NCI-H1092 treated with DMSO at 0.1 percent for 48 hours (cell line): ENCODE results near the gene ARMC7.
"Not testable (repeated sequence)": the region's sequence is repeated elsewhere in the genome, so short reads cannot be mapped to it uniquely, and the experiment has no call there.

Experiments
- DNase-seq: peaks from one replicate; lab custom pipeline; 2025; lab: John Stamatoyannopoulos, UW

Gene ARMC7

DNA sequence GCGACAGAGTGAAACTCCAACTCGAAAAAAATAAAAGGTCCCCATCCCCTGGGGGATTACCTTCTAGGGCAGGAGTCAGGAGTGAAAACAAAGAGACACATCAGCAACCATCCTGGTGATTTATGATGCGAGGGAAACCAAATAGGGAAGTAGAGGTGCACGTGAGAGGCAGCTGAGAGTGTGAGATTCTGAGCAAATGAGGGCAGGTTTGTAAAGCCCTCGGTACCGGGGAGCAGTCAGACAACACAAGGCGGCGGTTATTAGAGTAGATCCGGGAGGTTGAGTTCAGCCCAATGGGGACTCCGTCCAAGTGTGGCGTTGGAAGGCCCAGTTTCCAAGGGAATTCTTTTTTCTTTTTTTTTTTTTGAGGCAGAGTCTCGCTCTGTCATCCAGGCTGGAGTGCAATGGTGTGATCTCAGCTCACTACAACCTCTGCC is 7.4 kb upstream of the ARMC7 start:
- no peak for DNase-seq

DNA sequence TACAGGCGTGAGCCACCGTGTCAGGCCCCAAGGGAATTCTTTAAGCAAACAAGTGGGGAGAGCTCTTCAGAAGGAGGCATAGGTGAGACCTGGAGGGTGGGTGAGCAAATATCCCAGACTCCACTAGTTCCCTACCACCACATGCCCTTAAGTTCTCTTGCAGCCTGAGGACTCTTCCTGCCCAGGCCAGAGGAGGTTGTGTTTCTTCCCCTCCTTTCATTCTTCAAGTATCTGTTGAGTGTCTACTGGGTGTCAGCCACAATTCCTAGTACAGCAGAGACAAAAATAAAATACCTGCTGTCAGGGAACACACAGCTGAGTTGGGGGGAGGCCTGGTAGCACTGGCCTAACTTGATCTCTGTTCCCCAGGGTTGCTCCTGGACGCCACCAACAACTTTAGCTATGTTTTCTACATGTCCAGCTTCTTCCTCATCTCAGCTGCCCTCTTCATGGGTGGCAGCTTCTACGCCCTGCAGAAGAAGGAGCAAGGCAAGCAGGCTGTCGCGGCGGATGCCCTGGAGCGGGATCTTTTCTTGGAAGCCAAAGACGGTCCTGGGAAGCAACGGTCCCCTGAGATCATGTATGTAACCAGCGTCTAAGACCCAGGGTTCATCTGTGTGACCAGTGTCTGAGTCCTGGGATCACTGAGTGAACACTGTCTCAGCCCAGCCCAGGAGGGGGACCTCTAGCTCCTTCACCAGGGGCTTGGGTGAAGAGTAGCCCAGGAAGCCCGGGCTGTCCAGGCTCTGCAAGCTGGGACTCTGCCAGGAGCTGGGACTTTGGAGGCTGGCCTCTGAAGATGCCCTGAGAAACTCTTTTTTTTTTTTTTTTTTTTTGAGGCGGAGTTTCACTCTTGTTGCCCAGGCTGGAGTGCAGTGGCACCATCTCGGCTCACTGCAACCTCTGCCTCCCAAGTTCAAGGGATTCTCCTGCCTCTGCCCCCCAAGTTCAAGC is 5.9 kb upstream of the ARMC7 start:
- no peak for DNase-seq

DNA sequence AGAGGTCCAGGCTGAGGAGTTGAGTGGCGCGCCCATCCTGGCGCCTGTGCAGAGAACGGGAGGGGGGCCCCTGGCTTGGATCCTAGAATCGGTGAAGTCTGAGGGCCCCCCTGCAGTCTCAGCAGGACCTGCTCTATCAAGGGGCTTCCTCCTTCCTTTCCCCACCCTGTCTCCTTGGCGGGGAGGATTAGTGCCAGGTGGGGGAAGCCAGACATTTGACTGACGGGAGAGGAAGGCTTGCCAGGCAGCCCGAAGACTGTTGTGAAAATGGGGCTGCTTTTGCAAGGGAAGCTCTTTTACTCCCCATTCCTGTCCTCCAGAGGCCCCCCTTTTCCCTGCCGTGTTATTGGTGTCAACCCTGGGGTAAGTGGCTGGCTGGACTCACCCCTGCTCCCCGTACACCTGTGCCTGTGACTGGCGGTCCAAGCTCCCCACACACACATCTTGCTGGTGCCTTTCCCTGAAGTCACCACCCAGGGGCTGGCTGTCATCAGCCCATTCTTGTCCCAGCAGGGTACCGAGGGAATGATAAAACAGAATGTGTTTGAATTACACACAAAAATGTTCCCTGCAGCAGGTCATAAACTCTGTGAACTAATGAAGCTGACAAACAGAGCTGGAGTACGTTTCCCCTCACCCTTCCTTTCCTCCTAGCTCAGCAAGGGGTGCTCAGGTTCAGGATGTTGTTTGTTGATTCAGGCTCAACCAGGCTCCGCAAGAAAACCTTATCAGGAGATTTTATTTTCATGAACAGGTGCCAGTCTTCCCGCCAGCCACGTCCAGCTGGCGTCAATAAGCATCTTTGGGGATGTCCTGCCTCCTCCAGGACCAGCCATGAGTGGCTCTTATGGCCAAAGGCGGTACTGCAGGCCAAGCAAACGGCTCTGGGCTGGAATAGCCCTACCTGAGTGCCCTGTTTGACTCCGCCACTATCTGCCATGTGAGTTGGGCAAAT is 4.4 kb upstream of the ARMC7 start:
- DNase-seq = peak; percentile 46

DNA sequence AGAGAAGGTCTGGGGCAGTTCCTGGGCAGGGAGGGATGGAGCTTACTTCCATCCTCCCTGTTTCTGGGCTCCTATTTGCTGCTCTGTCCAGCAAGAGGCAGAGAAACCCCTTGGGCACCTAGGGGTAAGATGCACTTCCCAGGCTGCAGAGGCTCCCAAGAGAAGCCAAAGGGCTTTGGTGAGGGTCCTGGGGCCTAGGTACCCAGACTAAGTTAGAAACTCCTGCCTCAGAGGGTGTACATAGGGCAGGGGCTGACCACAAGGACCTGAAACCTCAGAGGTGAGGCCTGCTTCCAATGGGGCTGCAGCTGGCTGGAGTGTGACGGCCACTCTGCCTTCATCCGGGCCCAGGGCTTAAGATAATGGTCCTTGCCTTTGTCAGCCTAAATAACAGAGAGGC is 1.6 kb upstream of the ARMC7 start:
- DNase-seq = no peak

DNA sequence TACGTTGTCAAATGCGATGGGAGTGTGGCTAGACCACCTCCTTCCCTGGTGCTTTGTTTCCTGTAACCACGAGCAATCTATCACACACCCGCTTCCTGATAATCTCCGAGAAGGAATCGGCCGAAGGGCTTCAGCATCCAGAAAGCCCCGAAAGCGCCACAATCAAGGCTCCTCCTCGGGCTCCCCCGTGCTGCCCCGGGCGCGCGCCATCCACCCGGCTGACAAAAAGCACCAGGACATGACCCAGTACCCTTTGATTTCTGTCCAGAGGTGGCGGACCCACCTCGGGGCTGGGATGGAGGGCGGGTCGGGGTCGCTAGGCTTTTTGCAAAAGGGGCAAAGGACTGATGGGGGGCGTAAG is 743 bp upstream of the ARMC7 start:
- no peak for DNase-seq

DNA sequence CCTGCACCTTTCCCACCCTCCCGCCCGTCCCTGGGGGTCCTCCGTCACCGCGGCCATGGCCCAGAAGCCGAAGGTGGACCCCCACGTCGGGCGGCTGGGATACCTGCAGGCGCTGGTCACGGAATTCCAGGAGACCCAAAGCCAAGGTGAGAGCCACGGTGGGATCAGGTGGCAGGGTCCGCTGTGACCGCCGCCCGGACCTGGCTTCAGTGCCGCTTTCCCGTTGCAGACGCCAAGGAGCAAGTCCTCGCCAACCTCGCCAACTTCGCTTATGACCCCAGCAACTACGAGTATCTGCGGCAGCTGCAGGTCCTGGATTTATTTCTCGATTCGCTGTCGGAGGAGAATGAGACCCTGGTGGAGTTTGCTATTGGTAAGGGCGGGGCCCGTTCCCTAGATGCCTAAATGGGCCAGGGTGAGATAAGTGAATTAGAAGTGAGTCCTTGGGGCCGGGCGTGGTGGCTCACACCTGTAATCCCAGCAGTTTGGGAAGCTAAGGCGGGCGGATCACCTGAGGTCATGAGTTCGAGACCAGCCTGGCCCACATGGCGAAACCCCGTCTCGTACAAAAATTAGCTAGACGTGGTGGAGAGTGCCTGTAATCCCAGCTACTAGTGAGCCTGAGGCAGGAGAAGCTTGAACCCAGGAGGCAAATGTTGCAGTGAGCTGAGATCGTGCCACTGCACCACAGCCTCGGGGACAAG is 617 bp downstream of the ARMC7 start:
- DNase-seq = no peak

DNA sequence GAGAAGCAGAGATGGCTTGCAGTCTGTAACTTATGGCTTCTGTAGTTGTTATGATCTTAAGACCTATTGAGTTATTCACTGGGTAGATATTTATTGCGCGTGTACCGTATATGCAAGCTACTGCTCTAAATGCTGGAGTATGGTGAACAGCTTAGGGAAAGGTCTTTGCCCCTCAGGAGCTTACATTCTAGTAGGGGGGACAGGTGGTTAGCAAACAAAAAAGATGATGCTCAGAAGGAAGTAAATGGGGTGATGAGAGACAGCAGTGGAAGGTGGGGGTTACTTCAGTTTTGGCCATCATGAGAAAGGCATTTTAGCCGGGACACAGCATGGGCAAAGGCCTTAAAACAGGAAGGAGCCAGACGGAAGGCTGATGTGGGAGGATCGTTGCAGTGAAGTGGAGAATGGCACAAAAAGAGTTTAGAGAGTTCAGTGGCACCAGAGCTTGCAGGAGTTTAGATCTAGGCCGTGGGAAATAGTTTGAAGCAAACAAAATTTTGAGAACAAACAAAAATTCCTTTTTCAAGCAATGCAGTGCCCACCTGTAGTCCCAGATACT is 2.1 kb downstream of the ARMC7 start:
- DNase-seq = no peak

DNA sequence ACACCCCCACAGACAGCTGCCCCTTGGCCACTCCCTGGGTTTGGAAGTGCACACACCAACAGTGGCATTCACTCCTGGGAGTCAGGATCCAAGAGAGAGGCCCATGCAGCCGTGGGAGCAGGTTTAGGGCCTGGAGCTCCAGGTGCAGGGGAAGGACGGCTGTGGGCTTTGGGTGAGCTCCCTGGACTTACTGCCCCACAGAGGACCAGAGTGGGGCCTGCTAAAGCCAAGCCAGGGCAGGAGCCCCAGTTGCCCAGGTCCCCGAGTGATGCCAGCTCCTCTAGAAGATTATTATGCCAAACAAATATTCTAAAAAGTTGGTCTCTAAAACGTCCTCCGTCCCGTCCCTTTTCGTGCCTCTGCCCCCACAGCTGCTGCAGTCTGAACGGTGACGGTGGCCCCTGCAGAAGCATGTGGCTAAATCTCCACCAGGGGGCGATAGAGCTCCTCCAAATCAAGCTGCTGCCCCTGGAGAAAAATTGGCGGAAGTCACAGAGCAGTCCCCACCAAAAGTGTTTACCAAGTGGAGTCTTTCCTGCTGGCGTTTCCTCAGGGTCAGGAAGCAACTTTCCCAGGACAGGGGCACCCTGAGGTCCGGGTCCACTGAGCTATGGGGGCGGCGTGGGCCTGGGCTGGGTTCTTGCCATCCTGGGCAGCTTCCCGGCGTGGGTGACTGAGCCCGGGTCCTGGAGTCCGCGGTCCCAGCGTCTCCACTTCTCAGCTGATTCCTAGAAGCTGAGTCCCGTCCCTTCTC is 4.2 kb downstream of the ARMC7 start:
- DNase-seq = peak; percentile 80

DNA sequence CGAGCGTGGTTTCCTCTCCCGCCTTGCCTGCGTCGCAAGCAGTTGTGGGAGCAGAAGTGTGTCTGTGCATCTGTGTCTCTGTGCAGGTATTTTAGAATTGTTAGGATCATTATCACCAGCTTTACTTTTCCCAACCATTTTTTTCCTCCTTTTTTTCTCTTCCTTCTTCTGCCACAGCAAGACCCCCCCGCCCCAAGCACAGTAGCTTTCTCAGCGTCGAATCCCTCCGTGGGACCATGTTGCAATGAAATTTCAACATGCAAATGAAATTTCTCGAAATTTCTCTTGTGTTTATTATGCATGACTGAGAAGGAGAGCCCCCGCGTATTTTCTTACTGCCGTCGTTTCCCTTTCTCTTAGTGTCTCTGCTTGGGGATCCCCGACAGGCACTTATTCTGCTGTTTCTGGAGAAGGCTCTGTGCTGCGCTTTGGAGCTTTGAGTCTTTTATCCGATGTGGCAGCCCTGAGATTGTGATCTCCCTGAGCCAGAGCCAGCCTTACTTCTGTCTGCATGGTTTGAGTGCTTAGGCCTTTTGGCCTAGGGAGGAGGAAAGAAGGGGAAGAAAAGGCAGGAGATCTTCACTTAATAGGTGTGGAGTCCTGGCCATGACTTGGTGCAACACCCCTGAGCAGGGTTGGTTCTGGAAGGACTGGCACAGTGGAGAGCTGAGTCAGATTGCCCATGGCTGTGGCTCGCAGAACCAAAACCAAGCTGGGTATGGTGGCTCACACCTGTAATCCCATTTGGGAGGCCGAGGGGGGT is 5.0 kb downstream of the ARMC7 start:
- no peak for DNase-seq

DNA sequence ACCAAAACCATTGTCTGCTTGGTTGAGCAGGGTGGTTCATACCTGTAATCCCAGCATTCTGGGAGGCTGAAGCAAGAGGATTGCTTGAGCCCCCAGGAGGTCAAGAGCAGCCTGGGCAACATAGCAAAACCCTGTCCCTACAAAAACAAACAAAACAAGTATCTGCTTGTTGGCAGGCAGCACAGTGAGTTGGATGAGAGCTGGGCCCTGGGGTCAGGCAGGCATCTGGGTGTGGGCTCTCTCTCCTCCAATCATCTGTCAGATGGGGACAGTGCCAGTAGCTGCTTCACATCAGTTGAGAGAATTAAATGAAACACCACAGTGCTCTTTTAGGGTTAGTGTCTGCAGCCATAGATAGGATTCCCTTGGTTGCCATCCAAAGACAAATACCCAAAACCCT is 5.8 kb downstream of the ARMC7 start:
- DNase-seq = no peak

DNA sequence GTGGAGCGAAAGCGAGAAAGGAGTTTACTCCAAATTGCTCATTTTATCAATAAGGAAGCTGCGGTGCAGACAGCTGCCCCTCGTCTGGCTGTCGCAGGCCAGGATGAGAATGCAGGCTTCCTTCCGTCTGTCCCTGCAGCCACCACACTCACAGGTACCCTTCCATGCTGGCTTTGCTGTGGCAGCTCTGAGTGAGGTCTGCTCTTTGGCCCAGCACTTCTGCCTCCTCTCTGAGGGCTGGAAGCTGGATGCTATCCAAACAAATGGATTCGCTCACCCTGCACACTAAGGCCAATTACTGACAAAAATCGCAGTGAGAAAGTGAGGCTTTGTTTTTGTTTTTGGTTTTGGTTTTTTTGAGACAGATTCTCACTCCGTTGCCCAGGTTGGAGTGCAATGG is 7.0 kb downstream of the ARMC7 start:
- DNase-seq = no peak

DNA sequence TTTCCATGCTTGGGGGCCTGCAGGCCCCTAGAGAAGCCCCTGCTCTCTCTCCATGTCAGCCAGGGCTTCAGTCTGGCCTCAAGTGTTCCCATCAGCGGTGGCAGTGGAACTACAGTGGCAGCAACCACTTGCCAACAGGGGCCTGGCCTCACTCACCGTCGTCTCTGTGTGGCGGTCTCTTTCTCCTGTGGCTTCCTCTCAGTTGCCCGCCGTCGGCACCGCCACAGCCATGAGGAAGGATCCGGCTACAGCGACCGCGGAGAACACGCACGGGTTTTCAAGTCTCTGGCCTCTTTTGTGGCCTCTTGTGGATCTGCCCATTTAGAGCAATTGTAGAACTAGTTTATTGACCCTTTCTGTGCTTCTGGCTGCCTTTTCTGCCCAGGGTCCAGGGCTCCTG is 8.5 kb downstream of the ARMC7 start:
- no peak for DNase-seq

DNA sequence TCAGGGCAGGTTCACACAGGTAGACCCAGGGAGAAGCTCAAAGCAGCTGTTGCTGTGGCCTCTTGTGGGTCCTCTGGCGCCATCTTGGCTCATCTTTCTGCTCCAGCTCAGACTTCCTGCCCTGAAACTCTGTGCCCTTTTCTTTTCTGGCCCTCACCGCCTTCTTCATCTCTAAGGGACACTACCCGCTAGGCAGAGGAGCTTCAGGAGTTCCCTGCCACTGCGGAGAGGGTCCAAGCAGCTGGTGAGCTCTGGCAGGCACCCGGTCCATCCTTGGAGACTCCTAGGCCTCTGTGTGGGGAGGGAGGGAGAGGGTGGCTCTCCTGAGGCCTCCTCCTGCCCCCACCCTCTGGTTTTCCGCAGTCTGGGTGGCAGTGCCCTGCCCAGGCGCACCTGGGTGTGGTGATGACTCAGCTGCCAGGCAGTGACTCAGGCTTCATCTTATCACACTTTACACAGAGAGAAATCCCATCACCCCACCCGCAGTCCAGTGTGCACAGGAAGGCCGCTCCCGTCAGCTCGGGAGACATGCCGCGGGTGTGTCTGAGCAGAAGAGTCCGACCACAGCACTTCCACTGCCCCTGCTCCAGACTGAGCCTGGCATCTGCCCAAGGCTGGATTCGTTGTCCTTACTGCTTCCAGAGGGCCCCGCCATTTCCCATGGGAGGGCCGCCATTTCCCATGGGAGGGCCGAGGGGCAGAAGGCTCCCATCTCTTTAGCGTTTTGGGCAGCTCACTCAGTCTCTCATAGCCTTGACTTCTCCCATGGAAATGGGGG is 14.5 kb downstream of the ARMC7 start:
- DNase-seq = no peak

DNA sequence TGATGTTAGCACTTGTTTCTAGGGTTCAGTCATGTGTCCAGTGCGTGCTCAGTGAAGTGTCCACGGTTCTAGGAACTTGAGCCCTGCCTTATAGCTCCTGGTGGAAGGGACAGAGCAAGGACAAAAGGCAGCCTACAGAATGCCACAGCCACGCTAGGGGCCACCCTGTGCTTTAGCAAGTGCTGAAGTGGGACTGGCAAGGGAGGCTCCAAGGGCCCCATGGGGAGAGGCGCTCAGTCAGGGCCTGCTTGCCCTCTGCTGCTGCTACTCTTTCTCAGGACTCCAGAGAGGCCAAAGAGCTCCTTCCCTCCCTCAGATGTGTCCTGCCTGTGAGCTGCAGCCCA is 15.0 kb downstream of the ARMC7 start:
- DNase-seq = no peak

DNA sequence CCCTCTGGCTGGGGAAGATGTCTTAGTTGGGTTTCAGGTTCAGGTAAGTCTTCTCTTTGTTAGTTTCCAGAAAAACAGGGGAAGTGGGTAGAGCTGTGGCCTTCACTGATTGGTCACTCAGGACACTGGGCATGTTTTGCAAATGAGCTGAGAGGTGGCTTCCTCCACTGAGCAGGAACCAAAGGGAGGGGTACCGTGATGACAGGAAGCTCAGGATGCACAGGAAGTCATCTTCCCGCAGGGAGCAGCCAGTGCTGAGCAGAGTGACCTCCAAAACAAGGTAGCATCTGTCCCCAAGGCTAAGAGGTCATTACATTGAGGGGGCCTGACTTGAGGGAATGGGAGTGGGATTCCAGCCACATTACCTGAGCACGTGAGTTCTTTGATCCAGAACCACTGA is 16.2 kb downstream of the ARMC7 start:
- DNase-seq = no peak

DNA sequence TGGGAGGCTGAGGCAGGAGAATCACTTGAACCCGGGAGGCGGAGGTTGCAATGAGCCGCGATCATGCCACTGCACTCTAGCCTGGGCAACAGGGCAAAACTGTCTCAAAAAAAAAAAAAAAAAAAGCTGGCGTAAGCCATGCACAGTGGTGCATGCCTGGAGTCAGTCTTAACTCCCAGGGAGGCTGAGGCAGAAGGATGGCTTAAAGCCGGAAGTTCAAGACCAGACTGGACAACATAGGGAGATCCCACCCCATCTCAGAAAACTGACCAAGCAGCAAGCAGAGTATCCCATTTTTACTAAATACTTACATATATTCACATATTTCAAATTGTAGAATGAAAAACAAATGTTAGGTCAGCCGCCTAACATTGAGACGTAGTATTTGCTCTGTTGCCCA is 17.2 kb downstream of the ARMC7 start:
- DNase-seq = no peak

DNA sequence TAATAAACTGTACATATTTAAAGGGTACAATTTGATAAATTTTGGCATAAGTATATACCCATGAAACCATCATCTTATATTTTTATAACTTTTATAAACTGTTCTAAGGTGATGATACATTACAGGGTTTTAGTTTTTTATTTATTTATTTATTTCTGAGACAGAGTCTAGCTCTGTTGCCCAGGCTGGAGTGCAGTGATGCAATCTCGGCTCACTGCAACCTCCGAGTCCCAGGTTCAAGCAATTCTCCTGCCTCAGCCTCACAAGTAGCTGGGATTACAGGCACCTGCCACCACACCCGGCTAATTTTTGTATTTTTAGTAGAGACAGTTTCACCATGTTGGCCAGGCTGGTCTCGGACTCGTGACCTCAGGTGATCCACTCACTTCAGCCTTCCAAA is 18.2 kb downstream of the ARMC7 start:
- DNase-seq = not testable (repeated sequence)

DNA sequence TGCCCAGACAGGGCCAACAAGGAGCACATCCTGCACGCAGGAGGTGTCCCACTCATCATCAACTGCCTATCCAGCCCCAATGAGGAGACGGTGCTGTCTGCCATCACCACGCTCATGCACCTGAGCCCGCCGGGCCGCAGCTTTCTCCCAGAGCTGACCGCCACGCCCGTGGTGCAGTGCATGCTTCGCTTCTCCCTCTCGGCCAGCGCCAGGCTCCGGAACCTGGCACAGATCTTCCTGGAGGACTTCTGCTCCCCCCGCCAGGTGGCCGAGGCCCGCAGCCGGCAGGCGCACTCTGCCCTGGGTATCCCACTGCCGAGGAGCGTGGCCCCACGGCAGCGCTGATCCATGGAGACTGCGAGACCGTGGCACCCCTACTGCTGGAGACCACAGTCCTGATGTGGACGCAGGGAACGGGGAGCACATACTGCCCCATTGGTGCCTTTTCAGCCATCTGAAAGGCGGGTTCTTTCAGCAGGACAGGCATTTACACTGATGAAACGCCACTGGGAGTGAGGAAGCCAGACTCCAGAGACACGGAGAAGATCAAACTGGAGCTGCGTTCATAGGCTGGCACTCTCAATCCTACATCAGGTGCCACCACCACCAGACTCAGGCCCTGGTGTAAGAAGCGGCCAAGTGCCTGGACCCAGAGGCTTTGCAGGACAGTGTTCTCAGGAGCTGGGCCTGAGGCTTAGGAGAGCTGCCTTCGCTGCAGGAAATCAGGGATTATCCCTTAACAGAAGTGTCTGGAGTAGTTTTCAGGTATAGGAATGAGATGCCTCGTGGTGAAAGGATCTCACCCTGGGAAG is 19.1 kb downstream of the ARMC7 start:
- no peak for DNase-seq

DNA sequence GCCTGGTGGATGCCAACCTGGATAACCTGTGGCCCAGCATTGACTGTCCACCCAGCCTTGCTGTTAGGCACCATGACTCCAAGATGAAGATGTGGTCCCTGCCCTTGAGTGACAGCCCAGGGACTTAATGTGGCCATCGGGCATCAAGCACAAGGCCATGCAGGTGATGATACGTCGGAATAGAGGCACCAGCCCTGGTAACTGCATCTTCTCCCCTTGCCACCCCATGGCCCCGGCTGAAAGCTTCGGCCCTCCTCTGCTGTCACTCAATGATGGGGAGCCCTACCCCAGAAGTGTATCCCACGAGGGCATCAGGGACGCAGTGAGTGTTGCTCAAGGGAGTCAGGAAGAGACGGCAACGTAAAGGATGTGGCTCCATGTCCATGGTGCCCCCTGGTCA is 19.8 kb downstream of the ARMC7 start:
- DNase-seq = no peak
